Ramos (cell line): Measurements from ENCODE around the gene SMTNL1.
"Not testable (repeated sequence)": the region's sequence is repeated elsewhere in the genome, so short reads cannot be mapped to it uniquely, and the experiment has no call there.

Experiments
- in situ Hi-C: fragments of 300-500 bp; cut with MboI; formaldehyde crosslinking; loops from one replicate; pipeline ENCODE4 v1.14.3; 2022; ENCODE audit warnings: low sequenced_read_pairs; ENCODE audit not compliant: unreplicated experiment

Gene SMTNL1

DNA sequence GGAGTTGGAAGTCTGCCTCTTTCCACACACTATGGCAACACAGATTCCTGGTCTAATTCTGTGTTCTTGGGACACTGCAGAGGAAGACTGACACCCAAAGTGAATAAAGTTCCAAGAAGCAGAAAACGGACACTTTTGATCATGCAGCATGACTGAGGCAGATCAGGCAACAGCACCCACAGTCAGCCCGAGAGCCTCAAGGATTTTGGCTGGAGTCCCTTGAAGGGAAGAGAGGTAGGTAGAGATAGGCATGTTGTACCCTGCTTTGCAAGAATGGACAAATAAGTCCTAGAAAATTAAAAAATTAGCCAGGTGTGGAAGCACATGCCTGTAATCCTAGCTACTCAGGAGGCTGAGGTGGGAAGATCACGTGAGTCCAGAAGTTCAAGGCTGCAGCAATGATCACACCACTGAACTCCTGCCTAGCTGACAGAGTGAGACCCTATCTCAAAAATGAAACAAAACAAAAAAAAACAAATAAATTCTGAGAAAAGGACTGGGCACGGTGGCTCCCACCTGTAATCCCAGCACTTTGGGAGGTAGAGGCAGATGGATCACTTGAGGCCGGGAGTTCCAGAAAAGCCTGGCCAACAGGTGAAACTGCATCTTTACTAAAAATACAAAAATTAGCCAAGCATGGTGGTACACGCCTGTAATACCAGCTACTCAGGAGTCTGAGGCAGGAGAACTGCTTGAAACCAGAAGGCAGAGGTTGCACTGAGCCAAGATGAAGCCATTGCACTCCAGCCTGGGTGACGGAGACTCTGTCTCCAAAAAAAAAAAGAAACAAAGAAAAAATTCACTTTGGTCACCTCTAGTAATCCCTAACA lies 28.8 kb upstream of the SMTNL1 start:
- in situ Hi-C loops = no loop called here

DNA sequence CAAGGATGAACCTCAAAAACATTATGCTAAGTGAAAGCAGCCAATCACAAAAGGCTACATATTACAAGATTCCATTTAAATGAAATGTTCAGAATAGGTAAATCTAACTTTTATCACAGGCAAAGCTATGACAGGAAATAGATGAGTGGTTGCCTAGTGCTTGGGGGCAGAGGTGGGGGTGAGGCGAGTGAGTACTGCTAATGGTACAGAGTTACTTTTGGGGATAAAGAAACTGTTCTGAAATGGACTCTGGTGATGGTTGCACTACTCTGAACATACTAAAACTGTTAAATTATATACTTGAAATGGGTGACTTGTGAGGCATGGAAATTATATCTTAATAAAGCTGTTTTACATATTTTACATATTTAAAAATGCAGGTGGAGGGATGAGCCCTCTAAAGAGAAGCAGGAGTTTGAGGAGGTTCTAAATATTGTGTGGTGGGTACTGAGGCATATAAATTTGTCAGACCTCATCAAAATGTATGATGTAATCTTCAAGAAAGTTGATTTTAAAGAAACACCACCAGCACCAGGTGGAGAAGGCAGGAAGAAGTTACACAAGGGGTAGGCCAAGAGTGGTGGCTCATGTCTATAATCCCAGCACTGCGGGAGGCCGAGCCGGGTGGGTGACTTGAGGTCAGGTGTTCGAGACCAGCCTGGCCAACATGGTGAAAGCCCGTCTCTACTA lies 25.5 kb upstream of the SMTNL1 start:
- in situ Hi-C loops = no loop called here

DNA sequence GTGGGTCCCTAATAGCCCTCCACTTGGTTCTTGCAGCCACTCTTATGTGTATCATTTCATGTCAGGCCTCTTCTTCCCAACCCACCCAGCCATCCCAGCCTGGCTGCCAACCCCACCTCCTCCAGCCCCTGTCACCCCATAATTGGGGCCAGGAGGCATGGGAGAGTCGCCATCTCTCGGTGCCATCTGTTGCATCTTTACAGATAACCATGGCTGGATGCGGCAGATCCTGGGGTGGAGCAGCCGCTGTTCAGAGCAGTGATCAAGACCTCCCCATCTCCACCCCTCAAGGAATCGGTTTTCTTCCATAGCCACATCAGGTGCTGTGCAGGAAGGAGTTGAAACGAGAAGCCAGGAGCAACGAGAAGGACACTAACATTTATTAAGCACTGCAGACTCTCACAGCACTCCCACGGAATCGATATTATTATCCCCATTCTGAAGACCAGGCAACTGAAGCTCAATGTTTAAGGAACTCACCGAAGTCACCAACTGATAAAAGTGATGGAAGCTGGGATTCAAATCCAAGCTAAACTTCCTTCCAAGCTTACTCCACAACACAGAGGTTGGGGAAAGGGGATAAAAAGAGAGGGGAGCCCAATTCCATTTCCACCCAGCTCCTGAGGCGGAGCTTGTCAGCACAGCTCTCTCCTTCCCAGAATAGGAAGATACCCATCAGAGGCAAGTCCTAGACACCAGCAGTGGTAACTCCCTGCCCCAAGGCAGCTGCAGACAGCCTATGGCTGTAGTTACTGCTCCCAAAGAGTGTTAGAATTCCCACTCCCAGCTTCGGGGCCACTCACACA lies 24.5 kb upstream of the SMTNL1 start:
- in situ Hi-C loops = no loop called here

DNA sequence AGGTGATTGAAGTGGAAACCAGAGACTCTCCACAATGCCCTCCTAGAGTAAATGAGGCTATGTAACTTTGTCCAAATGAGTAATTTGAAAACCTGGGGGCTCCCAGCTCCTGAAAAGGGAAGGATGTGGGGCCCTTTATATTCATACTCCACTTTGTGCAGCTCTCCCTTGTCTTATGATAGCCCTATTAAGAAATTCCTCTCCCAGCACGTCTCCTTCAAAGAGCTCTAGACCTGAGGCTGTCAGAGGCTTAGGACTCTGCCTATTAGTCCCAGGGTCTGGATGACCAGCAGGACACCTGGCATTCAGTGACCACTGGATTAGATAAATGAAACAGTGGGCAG lies 24.0 kb upstream of the SMTNL1 start:
- in situ Hi-C loops = no loop called here

DNA sequence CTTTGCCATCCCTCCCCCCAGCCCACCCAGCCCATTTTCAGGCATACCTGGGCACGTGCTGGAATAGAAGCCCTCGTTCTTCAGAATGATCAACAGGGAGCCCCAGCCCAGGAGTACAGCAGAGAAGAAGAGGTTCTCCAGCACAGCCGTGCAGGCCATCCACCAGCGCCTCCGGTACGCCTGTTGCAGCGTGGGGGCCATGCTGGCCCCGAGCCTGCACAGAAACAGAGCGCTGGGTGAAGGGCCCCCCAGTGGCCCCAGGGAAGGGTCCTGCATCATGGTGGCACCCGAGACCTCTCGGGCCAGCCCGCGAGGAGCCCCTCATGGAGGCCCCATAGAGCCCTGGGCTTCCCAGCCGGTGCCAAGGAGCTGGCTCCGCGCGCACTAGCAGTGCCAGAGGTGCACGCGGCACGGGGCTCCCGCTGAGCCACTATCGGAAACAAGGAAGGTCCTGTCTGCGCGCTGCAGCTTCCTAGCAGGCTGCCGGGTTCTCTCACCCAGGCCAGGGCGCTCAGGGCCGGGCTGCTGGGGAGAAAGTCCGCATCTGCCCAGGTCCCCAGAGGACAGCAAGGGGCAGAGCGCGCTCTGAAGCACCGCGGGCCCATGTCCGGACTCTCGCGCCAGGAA lies 23.4 kb upstream of the SMTNL1 start:
- in situ Hi-C loops = no loop called here

DNA sequence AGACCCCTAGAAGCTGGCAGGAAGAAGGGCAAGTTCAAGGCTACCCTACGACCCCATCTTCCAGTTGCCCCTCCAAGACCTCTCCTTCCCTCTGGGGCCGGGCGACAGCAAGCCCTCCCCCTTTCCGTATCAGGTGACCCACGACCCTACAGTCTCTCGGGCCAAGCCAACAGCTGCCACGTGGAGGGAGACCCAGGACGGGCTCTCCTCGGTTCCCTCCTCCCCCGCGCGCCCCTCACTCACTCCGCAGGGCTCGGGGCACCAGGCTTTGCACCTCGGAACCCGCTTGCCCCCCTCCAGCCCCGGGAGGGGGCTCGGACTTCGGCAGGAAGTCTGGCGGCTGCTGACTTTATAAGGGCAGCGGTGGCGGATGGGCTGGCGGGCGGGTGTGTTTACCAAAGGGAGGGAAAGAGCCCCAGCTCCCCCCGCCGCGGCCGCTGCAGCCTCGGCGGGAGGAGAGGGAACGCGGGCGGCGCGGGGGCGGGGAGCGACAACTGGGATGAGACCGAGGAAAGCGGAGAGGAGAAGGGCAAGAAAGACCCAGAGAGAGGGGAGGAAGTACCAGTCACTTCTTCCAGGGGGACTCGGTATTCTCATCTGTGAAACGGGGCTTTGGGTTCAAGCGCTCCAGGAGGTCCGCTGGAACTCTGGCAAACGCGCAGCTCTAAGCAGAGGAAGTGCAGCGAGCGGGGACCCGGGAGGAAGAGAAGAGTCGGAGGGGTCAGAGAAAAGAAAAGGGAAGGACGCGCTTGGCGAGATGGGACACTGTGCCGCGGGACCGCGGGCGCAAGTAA lies 22.7 kb upstream of the SMTNL1 start:
- in situ Hi-C loops = no loop called here

DNA sequence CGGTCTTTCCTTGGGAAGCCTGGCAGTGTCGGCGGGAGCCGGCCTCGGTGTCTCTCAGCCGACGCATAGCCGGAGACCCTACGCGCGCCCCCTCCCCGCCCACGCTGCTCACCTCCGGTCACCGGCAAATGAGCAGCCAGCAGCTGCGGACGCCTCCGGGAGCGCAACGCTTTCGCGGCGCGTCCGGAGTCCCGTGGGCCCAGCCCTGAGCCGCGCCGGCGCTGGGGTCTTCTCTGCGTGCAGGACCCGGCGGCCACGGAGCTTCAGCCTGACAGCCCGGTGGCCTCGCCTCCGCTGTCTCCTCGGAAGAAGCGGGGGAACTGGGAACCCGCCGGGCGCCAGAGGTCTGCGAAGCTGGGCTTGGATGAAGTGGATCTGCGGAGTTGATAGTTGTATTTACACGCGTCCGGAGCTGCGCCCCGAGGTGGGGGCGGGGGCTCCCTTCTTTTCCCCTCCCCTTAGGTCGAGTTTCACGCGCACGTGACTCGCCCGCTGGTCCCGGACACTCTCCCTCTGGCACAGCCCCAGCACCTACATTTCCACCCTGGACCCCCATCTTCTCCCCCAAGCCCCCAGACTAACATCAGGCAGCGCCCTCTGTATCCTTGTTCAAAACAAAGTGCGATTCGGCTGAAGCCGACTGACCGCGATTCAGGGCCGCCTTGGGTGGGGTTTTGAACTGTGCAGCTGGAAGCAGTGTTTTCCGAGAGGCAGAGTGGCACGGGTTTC lies 21.9 kb upstream of the SMTNL1 start, which contains the start of gene SLC43A1:
SLC43A1 (minus strand) TSS at position 371 of the 729 bp plus-strand sequence. CDS start 1,591 bp downstream, outside the sequence.
- in situ Hi-C loops = no loop called here

DNA sequence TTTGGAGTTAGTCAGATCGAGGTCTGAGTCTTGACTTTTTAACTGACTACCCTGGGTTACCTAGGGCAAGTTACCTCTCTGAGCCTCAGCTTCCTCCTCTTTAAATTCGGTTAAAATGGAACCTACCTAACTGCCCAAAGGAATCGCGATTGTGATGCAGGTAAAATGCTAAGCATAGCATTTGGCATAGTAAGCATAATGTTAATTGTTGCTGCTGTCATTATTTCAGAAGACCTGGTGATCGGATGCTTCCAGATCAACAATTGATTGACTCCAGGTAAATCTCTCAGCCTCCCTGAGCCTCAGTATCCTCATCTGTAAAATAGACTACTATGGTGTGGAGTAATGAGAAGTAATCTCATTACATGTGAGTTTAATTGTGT lies 21.3 kb upstream of the SMTNL1 start:
- in situ Hi-C loops = no loop called here

DNA sequence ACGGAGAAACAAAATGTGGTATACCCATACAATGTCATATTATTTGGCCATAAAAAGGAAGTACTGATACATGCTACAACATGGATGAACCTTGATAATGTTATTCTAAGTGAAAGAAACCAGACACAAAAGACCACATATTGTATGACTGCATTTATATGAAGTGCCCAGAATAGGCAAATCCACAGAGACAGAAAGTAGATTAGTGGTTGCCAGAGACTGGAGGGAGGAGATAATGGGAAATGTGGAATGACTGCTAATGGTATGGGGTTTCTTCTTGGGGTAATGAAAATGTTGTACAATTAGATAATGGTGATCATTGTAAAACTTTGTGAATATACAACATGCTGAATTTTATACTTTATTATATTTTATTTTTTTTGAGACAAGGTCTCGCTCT lies 16.3 kb upstream of the SMTNL1 start:
- in situ Hi-C loops = no loop called here

DNA sequence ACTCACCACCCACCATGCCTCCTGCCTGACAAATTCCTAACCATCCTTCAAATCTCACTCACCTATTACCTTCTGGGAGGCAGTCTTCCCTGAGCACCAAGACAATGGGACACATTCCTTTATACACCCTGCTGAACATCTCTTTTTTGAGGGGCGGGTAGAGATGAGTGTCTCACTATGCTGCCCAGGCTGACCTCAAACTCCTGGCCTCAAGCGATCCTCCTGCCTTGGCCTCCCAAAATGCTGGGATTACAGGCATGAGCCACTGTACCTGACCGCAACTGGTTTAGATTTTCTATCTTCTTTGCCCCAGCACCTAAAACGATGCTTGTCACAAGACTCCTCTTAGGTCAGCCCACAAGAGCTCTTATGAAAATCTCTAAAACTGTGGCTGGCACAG lies 14.0 kb upstream of the SMTNL1 start:
- in situ Hi-C loops = no loop called here

DNA sequence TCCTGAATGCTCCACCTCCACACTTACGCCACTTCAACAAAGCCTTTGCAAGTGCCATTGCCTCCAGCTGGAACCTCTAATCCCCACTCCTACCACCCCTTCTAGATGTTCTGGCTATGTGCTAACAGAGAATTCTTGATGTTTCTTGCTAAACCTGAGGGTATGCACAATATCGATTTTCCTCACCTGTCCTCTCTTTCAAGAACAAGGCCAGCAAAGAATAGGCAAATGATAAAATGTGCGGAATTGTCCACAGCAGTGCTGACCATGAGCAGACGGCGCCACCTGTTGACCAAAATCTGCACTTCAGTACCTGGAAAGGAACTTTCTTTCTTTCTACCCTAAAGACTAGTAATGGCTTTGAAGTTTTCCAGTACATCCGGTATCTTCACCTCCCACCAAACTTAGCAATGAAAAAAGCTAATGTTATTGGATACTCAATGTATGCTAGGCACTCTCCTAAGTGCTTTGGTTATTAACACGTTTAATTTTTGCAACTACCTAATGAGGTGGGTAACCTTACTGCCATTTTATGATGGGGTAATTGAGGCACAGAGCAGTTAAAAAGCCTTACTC lies 10.3 kb upstream of the SMTNL1 start:
- in situ Hi-C loops = loop anchor here (5.0 kb wide), 1 partner anchor 35 kb away; no protein-coding TSS in a partner anchor

DNA sequence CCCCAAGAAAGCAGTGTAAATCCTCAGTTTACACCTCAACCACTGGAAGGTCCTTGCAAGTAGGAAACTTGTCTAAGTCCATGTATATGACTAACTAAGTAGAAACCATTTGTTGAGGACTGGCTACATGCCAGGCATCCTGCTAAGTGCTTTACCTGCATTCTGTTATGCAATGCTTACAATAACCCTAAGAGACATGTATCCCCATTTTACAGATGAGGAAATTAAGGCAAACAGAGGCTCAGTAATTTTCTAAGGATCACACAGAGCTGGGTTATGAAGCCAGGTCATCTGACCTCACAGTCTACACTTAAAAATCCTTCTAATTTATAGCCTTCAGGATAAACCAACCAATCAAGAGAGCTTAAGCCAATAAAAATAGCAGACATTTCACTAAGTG lies 8.4 kb upstream of the SMTNL1 start:
- in situ Hi-C loops = loop anchor here (5.0 kb wide), 1 partner anchor 37 kb away; no protein-coding TSS in a partner anchor

DNA sequence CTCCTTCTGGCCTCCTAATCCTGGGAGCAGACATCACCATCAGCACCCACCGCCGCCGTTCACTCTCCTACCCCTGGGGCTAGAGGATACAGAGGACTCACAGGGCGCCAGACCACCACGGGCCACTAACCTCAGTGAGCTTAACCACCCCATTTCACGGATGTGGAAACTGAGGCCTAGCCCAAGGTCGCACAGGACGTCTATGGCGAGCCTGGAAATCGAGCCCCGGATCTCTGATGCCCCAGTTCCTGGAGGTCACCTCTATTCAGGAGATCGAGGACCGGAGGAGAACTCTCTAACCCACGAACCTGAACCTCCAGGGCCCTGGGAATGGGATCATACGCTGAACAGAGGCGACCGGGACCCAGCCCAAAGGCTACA lies 7.2 kb upstream of the SMTNL1 start:
- in situ Hi-C loops = no loop called here

DNA sequence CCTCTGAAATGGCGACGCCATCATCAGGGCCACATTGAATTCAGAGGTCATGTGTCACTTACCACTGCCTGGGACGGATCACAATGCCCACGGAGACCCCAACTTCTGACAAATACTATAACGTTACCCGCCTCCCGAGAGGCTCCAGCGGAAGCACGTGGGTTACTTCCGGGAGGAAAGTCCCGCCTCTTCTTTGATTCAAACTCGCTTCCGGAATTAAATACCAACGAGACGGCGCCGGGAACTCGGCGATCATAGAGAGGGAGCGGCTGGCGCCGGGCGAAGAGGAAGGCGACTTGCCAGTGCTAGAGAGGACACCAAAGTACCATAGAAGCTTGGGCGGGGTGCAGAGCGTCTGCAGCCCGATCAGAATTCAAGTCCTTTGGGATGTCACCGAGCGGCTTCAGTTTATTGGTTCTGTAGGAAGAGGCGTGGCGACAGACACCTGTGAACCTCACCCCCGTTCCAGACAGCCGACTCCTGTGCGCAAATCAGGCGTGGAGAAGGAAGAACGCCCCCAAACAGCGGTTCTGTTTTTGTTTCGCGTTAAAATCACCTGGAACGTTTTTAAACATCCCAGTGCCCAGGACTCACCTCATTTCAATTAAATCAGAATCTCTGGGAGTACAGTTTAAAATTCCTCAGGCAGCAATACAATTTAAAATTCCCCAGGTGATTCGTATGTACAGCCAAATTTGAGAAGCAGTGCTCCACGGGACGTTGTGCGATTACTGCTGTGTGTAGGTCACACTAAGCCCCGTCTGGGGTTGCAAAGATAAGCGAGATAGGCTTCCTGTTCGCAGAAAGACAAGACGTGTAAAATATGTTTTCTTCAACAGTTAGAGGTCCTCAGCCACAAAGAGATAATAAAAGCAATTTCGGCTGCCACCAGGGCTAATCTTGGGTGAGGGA lies 6.5 kb upstream of the SMTNL1 start, which contains the start of gene TIMM10:
TIMM10 (minus strand) TSS at position 159 of the 912 bp plus-strand sequence. CDS start 565 bp downstream, outside the sequence.
- in situ Hi-C loops = no loop called here

DNA sequence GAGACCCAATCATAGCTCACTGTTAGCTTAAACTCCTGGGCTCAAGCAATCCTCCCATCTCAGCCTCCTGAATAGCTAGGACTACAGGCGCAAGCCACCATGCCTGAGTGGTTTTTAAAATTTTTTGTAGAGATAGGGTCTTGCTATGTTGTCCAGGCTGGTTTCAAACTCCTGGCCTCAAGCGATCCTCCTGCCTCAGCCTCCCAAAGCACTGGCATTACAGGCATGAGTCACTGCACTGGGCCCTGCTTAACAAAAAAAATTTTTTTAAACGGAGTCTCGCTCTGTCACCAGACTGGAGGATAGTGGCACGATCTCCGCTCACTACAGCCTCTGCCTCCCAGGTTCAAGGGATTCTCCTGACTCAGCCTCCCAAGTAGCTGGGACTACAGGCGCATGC lies 2.9 kb upstream of the SMTNL1 start:
- in situ Hi-C loops = not testable (repeated sequence)

DNA sequence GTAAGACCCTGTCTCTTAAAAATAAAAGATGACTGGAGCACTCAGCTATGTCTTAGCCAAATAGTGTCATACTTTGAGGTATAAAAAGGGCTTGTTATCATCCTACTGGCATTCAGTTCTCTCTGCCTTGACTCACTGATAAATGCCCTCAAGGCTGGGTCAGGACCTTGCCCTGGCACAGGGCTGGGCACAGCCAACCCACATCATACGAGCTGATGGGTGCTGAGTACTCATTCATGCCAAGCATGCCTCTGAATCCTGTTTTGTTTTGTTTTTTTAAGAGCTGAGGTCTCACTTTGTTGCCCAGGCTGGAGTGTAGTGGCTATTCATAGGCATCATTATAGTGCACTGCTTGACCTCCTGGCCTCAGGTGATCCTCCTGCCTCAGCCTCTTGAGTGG lies 1.9 kb downstream of the SMTNL1 start:
- in situ Hi-C loops = no loop called here

DNA sequence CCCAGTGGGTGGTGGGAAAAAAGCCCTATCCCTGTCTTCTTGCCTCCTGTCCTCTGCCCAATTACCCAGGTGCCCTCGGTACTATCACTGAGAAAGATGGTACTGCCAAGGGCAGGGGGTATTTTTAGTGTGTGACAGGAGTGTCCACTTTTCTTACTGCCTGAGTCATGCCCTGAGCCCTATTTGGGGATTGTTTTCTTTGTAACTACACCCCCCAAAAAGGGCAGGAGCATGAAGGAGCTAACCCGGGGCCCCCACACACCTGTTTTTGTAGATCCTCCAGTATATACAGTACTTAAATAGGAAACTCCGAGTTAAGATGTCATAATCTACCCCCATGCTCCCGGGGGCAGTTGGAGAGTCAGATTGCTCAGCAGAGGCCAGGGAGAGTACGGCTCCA lies 3.8 kb downstream of the SMTNL1 start:
- in situ Hi-C loops = no loop called here

DNA sequence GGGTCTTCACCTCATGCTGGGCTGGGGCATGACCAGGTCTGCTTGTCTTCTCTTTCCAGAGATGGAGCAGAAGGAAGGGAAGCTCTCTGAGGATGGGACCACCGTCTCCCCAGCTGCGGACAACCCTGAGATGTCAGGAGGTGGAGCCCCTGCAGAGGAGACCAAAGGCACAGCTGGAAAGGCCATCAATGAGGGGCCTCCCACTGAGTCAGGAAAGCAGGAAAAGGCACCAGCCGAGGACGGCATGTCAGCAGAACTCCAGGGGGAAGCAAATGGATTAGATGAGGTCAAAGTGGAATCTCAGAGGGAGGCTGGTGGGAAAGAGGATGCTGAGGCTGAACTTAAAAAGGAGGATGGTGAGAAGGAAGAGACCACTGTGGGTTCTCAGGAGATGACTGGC lies 5.2 kb downstream of the SMTNL1 start:
- in situ Hi-C loops = no loop called here
